Stimulated activated CD8-positive, alpha-beta memory T cell treated with anti-CD3 and anti-CD28 coated beads, Interleukin-15, amount 100 ng/mL, for 24 hours (primary cell): Measurements from ENCODE around the gene ZNF835.
A peak's percentile ranks its signal among the peaks of the same experiment; 100 is the strongest.
"Not testable (repeated sequence)": the region's sequence is repeated elsewhere in the genome, so short reads cannot be mapped to it uniquely, and the experiment has no call there.

Experiments
- DNase-seq: peaks from one replicate; pipeline ENCODE4 v3.0.0-alpha.2; 2020; ENCODE audit warnings: low read depth

ZNF835 gene

DNA sequence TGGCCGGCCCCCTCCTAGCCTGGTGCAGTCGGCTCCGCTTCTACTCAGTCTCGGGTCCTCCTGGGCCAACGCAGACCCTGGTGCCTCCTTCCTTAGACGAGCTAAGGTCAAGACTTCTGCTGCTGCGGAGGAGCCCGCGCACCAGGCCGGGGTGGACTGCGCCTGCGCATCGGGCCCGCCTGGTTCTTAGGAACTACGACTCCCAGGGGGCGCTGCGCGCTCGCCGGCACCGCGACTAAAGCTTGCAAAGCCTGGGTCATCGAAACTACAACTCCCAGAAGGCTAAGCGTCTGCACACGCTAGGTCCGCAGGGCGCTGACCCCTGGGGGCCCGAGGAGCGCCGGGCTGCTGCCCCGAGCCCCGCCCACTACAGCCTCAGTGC lies at the start of gene ZNF835:
TSS of gene ZNF835 (minus strand) at position 145 of the 382 bp plus-strand sequence. CDS start 6,559 bp downstream, outside the sequence.
- peak; percentile 69 for DNase-seq

DNA sequence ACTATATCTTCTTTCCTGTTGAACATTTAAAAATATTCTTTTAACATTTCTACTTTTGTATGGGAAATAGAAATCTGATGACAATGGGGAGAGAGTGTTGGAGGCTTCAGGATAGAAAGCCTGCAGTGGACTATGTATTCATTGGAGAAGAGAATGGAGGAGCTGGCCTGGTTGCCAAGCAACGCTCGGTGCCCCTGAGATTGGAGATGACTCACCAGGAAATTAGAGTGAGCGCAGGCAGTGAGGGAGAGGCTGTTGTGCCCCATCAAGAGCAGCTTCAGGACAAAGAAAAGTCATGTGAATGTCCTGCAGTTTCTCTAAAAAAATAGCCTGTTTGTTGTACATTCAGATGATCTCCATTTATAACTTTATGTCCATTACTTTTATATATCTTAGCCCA lies 48.7 kb upstream of the ZNF835 start:
- DNase-seq, result no peak

DNA sequence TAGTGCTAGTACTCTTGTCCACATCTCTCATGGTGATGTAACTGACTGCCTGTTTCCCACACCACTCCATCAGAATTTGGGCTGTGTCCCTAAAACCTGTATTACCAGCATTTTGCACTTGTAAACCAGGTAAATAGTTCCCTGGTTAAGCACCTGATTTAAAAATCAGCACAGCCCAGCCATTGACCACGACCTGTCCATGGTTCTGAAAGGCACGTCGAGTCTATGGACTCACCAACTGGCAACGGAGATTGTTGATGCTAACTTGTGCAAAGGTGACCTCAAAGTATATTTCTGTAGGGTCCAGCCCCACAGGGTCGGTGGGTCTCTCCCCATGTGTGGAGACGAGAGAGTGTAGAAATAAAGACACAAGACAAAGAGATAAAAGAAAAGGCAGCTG lies 46.7 kb upstream of the ZNF835 start:
- DNase-seq, result no peak

DNA sequence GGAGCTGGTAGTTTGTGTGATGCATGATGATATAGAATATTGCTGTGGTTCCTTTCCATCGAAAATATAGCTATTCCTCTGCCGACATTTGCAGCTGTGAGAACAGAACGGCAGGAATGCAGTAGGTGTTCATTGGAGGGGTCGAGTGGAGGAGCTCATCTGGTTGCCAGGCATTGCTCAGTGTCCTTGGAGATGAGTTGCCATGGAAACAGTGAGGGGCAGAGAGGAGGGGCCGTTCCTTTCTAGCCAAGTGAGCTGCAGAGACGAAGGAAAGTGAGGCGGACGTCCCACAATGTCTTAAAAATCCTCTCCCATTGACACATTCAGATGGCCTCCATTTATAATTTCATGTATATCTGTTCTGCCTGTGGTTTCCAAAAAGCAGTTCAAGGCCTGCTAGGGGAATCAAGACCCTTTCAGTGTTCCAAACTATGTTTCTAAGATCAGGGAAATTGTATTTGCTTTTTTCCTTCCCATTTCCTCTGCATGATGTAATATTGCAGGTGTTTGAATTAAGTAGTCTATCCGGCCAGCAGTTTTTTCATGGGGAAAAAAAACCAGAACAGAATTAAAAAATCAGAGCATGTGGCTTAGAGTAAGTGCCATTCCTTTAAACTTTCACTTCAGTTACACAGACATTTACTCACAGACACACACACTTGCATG lies 41.2 kb upstream of the ZNF835 start:
- DNase-seq, result no peak

DNA sequence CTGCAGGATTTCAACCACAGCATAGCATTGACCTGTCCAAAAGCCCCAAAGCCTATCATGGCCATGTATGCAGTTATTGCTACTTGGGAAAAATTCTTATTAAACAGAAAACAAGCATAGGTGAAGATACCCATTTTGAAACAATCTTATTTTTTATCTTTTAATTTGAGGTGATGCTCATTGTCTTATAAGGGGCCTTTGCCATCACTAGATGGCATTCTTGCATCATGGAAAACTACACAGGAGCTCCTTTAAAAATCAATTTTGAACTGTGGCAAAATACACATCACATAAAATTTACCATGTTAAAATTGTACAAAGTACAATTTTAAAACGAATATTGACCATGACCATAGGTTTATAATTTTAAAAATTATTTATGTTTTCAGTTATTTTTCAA lies 38.9 kb upstream of the ZNF835 start:
- no peak for DNase-seq

DNA sequence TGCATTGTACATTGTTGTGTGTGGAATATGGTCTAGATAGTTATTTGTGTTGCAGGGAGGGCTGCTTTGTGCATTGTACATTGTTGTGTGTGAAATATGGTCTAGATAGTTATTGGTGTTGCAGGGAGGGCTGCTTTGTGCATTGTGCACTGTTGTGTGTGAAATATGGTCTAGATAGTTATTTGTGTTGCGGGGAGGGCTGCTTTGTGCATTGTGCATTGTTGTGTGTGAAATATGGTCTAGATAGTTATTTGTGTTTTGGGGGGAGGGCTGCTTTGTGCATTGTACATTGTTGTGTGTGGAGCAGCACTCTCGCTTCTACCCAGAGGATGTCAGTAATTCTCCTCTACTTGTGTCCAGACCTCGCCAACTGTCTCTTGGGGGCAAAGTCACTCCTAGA lies 36.3 kb upstream of the ZNF835 start:
- DNase-seq, result no peak

DNA sequence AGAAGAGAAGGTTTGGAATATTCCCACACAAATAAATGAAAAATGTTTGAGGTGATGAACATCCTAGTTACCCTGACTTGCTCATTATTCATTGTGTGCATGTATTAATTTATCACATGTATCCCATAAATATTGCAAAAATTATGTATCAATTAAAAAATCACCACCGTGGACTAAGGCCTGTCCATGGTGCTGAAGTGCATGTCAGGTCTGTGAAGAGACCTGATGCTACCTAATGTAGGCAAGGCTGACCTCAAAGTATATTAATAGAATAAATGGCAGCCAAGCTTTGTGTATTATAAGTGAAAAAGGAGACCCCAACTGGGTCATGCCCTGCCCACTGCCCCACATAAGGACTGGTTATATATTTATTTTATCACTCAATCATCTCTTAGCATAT lies 34.4 kb upstream of the ZNF835 start:
- DNase-seq, result no peak

DNA sequence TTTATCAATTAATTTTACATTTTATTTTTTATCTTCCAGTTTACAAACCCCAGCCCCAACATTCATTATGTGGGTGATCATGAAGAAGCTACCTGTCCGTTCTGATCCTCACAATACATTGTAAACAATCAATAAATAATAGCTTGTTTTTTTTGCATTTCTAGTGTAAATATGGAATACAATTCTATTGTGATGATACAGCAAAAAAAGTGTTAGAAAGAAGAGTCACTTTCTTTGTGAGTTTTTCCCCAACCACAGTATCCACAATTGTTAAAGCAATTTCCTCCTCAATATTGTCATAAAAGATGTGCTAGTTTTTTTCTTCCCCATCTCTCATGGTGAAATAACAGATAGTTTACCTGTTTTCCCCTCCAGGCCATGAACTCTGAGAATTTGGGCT lies 30.3 kb upstream of the ZNF835 start:
- DNase-seq, result no peak

DNA sequence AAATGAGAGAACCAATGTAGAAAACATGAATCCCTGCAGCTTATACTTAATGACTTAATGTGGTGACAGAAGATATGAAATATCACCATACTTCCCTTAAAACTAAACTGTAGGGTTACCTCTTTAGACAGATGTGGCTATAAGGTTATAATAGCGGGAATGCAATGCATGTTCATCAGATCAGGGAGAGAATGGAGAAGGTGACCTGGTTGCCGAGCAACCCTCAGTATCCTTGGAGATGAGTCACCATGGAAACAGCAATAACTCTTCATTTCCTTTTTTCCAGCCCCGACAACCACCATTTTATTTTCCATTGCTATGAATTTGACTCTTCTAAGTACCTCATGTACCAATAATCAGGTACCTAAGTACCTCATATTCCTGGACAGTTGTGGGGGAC lies 28.0 kb upstream of the ZNF835 start:
- DNase-seq, result no peak

DNA sequence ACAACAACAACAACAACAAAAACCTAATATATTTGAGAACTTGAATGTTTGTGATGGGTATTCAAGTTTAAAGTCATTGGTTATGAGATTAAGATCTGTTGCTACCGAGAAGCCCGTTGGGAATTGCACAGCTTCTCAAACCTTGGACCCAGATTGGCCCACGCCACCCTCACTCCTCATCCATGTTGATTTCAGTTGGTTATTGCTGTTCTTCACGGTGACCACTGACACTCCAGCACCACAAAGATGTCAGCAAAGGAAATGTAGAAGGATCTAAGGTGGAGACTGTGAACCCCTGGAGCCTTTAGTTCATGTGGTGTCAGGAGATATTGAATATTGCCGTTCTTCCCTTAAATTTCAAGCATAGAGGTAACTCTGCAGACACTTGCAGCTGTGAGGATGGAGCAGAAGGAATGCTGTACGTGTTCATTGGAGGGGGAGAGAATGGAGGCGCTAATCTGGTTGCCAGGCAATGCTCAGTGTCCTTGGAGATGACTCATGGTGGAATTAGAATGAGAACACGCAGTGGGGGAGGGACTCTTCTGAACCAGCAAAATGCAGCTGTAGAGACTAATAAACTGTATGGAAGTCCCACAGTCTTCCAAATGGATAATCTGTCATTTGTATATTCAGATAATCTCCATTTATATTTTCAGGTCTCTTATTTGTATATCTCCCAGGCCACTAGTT lies 20.8 kb upstream of the ZNF835 start:
- no peak for DNase-seq

DNA sequence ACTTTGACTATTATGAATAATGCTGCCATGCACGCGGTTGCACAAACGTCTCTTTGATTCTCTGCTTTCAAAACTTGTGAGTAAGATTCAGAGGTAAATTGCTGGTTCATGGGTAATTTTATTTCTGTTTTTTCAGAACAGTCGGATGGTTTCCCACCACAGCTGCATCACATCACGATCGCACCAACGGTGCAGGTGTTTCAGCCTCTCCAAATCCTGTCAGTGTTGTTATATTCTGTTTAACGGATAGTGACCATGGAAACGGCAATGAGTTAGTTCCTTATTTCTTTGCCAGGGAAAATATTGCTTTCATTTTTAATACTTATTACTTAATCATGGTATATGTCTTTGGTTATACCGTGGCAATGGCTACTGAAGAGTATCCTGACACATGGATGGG lies 19.1 kb upstream of the ZNF835 start:
- DNase-seq, result no peak

DNA sequence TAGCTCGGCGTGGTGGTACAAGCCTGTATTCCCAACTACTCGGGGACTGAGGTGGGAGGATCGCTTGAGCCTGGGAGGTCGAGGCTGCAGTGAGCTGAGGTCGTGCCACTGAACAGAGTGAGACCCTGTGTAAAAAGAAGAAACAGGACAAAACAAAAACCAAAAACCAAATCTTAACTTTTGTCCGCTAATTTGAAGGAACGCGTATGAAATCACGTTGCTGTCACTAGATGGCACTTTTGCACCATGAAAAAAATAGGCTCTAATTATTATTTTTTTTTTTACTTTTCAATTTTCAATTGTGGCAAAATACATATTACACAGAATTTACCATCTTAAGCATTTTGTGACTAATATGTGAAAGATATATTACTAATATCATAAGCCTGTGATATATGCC lies 17.6 kb upstream of the ZNF835 start:
- DNase-seq, result no peak

DNA sequence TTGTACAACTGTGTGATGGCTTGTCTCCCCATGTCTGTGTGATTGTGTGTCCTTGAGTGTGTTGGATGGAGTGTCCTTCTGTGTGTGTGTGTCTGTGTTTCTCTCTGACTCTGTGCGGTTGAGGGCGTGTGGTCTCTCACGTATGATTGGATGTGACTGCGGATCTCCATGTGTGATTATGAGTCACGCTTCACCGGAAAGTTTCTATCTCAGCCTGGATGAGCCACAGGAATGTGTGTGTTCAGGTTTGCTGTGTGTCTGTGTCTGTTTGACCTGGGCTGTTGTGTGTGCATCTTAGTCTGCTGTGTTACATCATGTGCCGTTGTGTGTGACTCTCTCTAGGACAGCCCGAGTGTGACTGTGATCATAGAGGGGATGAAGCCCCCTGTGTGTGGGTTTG lies 15.5 kb upstream of the ZNF835 start:
- DNase-seq, result no peak

DNA sequence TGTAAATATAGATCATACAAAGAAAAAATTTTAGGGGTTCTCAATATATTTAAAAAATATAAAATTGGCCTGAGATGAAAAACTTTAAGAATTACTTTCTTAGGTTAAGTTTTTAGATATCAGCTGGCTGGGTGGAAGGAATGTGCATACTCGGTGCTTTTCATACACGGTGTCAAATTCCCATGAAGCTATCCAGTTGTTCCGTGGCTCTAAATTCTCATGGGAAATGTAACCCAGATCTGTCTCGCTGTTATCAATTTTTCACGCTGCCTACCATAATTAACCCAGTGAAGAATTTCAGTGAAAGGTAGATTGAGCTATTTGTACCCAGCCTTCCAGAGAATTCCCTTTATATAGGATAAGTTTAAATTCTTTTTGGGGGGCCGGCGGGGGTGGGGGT lies 11.6 kb upstream of the ZNF835 start:
- DNase-seq, result no peak

DNA sequence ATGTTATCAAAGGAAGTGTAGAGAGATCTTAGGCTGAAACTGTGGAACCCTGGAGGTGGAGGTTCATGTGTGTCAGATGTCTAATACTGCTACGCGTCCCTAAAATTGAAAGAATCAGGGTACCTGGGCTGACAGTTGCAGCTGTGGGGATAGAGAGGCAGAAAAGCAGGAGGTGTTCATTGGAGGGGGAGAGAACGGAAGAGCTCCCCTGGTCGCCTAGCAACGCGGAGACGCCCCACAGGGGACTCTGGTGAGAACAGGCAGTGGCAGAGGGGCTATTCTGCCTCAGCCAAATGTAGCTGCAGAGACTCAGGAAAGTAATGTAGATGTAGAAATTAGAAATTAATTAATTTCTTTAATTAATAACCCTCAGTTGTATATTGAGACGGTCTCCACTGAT lies 10.1 kb upstream of the ZNF835 start:
- DNase-seq, result no peak

DNA sequence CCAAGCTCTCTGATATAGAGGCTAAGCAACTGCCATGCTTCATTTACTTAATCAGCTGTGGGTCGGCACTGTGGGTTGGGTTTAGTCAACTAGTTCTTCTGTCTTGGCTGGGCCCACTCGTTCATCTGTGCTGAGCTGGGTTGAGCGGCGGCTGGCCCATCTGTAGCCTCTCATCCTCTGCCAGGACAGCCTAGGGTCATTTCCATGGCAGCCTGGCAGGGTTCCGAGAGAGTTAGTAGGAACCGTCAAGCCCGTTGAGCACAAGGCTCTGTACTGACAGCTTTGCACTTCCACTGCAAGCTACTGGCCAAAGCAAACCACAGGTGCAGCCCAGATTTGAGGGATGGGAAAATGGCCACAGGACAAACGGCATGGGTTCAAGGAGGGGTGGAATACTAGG lies 6.6 kb upstream of the ZNF835 start:
- DNase-seq, result no peak

DNA sequence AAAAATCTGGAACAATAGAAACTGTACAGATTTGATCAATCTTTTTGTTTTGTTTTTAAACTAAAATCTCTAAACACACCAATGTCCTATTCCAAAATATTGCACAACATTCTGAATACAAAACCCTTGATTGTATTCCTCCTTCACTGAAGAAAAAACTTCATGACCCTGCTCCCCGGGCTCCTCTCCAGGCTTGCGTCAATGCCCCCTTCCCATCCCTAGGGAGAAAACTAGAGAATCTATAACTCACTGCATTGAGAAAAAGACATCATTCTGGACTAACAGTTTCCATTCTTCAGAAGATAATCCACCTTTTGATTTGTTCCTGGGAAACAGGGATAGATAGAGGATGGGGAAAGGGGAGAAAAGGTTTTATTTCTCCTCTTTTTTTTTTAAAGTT lies 1.1 kb upstream of the ZNF835 start:
- DNase-seq, result not testable (repeated sequence)

DNA sequence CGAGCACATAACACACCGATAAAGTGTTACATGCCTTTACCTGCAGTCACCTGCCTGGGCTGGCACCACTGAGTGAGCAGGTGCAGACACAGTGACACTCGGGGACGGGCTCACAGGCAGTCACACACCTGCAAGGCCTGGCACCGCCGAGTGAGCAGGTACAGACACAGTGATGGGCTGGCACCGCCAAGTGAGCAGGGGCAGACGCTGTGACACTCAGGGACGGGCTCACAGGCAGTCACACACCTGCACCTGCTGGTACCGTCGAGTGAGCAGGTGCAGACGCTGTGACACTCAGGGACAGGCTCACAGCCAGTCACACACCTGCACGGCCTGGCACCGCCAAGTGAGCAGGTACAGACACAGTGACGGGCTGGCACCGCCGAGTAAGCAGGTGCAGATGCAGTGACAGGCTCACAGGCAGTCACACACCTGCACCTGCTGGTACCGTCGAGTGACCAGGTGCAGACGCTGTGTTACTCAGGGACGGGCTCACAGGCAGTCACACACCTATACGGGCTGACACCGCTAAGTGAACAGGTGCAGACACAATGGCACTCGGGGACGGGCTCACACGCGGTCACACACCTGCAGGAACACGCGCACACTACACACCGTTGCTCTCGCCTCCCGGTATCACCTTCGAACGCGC lies 470 bp downstream of the ZNF835 start:
- DNase-seq, result no peak

DNA sequence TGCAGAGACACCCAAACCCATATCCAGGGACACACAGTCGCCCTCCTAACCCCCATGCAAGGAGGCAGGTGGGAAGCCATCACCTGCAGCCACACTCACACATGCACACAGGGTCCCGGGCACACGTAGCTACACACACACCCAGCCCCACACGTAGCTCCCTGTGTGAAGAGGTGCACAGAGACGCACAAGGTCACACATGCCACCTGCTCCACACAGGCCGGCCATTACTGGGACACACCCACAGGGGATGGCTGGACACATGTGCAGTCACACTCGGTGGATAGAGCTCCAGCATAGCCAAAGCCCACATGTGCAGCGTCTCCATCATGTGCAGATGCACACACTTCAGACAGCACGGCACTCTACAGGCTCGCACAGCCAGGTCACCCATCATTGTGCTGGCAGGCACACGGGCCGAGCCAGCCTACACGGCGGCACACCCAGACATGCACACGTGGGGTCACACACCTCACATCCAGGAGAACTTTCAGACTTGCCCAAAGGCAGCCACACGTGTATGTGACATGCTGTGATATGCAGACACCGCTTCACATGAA lies 1.1 kb downstream of the ZNF835 start:
- no peak for DNase-seq

DNA sequence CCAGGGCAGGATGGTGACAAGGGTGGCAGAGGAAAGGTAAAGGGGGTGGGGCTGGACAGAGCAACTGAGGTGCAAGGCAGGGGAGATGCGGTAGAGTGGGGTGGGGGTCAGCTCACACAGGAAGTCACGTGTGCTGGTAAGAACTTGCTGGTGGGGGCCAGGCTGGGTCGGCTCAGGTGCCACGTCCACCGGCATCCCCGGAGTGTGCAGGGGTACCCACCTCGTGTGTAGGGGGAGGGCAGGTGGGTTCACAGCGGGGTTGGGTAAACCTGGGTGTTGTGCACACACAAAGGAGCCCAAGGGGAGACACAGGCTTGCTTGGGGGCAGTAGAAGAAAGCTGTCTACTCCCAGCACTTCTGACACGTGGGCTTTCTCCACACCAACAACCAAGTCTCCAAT lies 2.9 kb downstream of the ZNF835 start:
- no peak for DNase-seq

DNA sequence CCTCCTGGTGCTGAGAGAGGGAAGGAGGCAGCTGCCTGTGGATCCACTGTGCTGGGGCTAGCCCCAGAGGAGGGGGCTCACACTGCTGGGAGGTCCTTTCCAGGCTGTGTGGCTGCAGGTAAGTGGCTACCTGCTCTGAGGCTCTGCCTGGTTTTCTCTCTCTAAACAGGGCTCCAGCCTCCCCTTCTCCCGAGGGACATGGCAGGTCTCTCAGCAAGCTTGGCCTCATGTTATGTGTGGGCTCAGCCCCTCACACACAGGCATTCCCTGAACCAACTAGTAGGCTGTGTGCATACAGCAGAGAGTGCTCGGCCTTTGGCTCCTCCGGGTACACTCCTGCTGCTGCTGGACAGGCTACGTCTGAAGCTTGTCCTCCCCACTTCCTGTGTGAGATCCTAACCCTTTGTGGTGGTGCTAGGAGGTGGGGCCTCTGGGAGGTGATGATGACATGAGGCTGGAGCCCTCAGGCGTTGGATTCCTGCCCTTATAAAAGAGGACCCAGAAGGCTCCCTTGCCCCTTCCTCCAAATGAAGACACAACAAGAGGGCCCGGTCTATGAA lies 4.2 kb downstream of the ZNF835 start:
- no peak for DNase-seq

DNA sequence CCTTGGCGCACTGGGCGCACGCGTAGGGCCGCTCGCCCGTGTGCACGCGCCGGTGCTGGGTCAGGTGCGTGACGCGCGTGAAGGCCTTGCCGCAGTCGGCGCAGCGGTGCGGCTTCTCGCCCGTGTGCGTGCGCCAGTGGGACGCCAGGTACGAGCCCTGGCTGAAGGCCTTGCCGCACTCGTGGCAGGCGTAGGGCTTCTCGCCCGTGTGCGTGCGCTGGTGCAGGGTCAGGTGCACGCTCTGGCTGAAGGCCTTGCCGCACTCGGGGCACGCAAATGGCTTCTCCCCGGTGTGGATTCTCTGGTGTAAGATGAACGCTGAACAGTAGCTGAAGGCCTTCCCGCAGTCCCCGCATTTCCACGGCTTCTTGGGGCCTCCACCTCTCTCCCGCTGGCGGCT lies 7.0 kb downstream of the ZNF835 start:
- no peak for DNase-seq

DNA sequence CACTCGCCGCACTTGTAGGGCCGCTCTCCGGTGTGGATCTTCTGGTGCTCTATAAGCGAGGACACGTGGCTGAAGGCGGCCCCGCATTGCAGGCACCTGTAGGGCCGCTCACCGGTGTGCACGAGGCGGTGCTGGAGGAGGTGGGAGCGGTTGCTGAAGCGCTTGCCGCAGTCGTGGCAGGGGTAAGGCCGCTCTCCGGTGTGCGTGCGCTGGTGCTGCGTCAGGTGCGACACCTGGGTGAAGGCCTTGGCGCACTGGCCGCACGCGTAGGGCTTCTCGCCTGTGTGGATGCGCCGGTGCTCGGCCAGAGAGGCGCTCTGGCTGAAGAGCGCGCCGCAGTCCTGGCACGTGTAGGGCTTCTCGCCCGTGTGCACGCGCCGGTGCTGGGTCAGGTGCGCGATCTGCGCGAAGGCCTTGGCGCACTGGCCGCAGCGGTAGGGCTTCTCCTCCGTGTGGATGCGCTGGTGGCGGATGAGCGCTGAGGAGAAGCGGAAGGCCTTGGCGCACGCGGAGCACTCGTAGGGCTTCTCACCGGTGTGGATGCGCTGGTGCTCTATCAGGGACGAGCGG lies 7.5 kb downstream of the ZNF835 start:
- DNase-seq, result no peak
